Neutrophil (primary cell): Measurements from ENCODE around the gene XYLT1.

Experiments used
- H3K27ac ChIP-seq: fragments of 200-600 bp; sonication (generic); 2 replicates; pipeline ENCODE4 v1.5.1; 2016; ENCODE audit warnings: mild to moderate bottlenecking, moderate library complexity
- H3K27me3 ChIP-seq: fragments of 200-600 bp; sonication (generic); 2 replicates; pipeline ENCODE4 v1.6.0; 2016; ENCODE audit warnings: mild to moderate bottlenecking
- H3K36me3 ChIP-seq: fragments of 200-600 bp; sonication (generic); 2 replicates; pipeline ENCODE4 v1.5.1; 2017
- H3K4me1 ChIP-seq, 2 experiments: fragments of 200-600 bp in 1 of 2; sonication (generic) in 1 of 2; 1 replicate in 1 of 2; 2 replicates in 1 of 2; pipeline versions ENCODE4 v1.5.1 to v1.6.1; 2013 to 2016; ENCODE audit warnings: low read depth in 1 of 2, low read length in 1 of 2, mild to moderate bottlenecking in 1 of 2, moderate library complexity in 1 of 2; ENCODE audit not compliant: control insufficient read depth in 1 of 2, insufficient read depth in 1 of 2
- H3K4me3 ChIP-seq, 2 experiments: fragments of 200-600 bp in 1 of 2; sonication (generic) in 1 of 2; 1 replicate in 1 of 2; 2 replicates in 1 of 2; pipeline ENCODE4 v1.5.1; 2013 to 2016; ENCODE audit warnings: low read depth in 1 of 2, low read length in 1 of 2, mild to moderate bottlenecking in 1 of 2, moderate library complexity in 1 of 2
- H3K9me3 ChIP-seq: fragments of 200-600 bp; sonication (generic); 2 replicates; pipeline ENCODE4 v1.5.1; 2016
- TF ChIP-seq, protein P1 (sequence below): fragments of 200-600 bp; sonication (generic); IDR thresholded peaks from 2 replicates; pipeline ENCODE4 v1.5.1; 2016; ENCODE audit warnings: antibody characterized with exemption

XYLT1 gene

DNA sequence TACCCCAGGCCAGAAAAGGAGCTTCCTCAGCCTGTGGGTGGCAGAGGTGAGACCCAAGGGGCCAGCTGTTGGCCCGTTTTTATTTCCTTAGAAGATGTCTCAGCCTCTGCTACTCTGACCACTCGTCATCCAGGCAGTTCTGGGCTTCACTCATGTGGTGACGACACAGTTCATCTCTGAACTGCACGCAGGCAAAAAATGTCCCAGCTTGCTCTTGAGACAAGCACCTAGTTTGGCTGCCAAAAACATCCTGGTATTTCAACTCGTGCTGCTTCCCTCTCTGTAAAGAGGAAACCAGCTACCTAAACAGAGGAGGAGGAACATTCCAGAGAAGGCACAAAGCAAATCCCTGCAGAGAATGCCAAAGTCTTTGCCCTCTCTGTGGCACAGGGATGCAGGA is 125.7 kb downstream of the XYLT1 start:
- H3K36me3 ChIP-seq = no peaks in the 10 kb centered on the region

DNA sequence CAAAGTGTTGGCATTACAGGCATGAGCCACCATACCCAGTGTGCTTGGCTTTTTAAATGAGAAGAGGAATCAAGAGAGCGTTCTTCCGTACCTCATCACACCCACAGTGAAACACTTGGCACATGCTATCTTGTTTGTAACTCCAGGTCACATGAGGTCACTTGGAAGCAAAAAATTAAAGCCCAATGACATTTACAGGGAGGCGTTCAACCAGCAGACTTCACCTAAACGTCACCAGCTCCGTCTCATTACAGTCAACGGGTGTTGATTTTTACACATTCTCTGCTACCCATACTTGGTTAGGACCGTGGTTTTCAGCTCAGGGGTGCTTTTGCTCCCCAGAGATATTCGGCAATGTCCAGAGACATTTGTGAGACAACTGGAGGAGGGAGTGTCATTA is 127.0 kb downstream of the XYLT1 start:
- TF ChIP-seq, protein P1, sequence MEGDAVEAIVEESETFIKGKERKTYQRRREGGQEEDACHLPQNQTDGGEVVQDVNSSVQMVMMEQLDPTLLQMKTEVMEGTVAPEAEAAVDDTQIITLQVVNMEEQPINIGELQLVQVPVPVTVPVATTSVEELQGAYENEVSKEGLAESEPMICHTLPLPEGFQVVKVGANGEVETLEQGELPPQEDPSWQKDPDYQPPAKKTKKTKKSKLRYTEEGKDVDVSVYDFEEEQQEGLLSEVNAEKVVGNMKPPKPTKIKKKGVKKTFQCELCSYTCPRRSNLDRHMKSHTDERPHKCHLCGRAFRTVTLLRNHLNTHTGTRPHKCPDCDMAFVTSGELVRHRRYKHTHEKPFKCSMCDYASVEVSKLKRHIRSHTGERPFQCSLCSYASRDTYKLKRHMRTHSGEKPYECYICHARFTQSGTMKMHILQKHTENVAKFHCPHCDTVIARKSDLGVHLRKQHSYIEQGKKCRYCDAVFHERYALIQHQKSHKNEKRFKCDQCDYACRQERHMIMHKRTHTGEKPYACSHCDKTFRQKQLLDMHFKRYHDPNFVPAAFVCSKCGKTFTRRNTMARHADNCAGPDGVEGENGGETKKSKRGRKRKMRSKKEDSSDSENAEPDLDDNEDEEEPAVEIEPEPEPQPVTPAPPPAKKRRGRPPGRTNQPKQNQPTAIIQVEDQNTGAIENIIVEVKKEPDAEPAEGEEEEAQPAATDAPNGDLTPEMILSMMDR = no peak
- Histone ChIP-seq H3K4me1 (peaks cover 77 to 88% of the 10 kb centered on the region in 2 experiments), H3K36me3 (no peaks in the 10 kb centered on the region), H3K9me3 (no peaks in the 10 kb centered on the region), H3K4me3 (no peak overlapping the region), H3K27ac (peak overlapping the region; percentile 83), H3K27me3 (no peaks in the 10 kb centered on the region)

More for the DNA sequence above, 125.7 kb downstream of the XYLT1 start:
- no peak overlapping the region for H3K4me3 ChIP-seq
- peak overlapping the region; percentile 86 for H3K27ac ChIP-seq
- TF ChIP-seq, protein P1 = no peak
- H3K9me3 ChIP-seq = no peaks in the 10 kb centered on the region
- H3K4me1 ChIP-seq = peaks cover 90 to 99% of the 10 kb centered on the region in 2 experiments
- no peaks in the 10 kb centered on the region for H3K27me3 ChIP-seq

DNA sequence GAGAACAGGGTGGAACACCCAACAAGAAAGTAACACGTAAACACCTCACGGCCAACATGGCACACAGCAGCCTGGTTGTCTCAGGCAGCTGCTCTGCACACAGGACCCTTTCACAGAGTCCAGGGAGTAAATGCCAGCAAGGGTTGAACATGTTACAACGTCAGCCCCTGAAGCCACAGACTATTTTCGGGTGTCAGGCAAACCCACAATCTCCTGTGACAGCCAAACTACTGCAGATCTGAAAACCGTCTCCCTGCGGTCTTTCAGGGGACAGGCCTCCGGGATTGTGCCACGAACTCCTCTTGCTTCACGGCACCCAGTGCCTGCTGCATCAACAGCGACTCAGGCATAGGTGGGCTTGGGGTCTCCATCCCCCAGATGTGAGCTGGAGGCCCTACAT is 127.7 kb downstream of the XYLT1 start:
- Histone ChIP-seq H3K27ac (peak overlapping the region; percentile 83), H3K4me1 (peaks cover 70 to 81% of the 10 kb centered on the region in 2 experiments), H3K4me3 (no peak overlapping the region), H3K9me3 (no peaks in the 10 kb centered on the region), H3K36me3 (no peaks in the 10 kb centered on the region), H3K27me3 (no peaks in the 10 kb centered on the region)
- TF ChIP-seq, protein P1 = no peak

DNA sequence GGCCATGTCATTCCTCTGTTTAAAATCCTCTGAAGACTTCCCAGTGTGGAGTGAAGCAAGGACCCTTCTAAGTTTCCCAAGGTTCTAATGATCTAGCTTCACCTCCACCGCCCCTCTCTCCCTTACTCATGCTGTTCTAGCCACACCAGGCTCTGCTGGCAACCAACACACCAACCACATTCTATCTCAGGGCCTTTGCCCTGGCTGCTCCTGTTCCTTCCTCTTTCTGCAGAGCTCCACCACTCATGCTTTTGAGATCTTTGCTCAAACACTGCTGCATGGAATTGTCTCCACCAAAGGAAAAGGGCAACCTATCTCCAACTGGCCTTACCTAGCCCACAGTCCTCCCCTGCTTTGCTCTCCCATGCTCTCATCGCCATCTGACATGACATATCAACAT is 128.7 kb downstream of the XYLT1 start:
- Histone ChIP-seq H3K27ac (peak overlapping the region; percentile 83), H3K36me3 (no peaks in the 10 kb centered on the region), H3K4me3 (peak overlapping the region in 1 of 2 experiments; percentile 16), H3K9me3 (no peaks in the 10 kb centered on the region), H3K4me1 (peaks cover 60 to 71% of the 10 kb centered on the region in 2 experiments), H3K27me3 (no peaks in the 10 kb centered on the region)
- TF ChIP-seq, protein P1 = no peak

DNA sequence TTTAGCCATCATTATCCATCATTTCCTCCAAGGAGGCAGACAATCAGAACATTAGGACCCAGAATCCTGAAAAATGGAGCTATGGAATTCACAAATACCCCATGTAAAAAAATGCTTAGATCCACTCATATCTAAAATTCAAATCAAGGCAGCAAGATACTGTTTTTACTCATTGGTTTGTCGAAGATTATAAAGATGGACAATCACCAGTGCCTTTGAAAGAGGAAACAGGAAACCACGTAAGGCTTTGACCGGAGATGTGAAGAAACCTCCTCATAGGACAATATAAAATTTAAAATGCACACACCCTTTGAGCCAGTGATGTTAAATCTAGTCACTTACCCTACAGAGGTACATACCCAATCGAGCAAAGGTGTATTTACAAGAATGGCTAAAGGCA is 130.0 kb downstream of the XYLT1 start:
- H3K27me3 ChIP-seq = no peaks in the 10 kb centered on the region
- peak overlapping the region in 1 of 2 experiments; percentile 16 for H3K4me3 ChIP-seq
- H3K36me3 ChIP-seq = no peaks in the 10 kb centered on the region
- H3K27ac ChIP-seq = peak overlapping the region; percentile 83
- no peaks in the 10 kb centered on the region for H3K9me3 ChIP-seq
- H3K4me1 ChIP-seq = peaks cover 50 to 65% of the 10 kb centered on the region in 2 experiments
- TF ChIP-seq, protein P1 = no peak
